DMS 273 treated with DMSO at 0.1 percent for 48 hours (cell line): ENCODE measurements around the gene SAMD8.
A peak's percentile ranks its signal among the peaks of the same experiment; 100 is the strongest.

Experiments used
- DNase-seq: peaks from one replicate; lab custom pipeline; 2025; lab: John Stamatoyannopoulos, UW

Gene SAMD8

DNA sequence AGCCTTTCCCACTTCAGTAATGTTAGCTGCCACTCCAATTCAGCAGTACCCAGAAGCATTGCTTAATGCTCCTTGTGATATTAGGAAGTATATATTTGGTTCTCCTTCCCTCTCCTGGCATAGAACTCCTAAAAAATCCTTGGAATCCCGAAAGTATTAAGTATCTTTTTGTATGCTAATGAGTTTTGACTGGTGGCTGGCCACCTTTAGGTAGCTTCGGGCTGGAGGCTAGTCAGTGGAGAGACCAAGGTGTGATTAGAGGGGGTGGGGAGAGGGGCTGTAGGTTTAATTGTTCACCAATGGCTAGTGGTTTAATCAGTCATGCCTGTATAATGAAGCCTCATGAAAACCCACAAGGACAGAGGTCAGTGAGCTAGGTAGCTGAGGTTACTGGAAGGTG is 112.1 kb downstream of the SAMD8 start:
- no peak for DNase-seq

DNA sequence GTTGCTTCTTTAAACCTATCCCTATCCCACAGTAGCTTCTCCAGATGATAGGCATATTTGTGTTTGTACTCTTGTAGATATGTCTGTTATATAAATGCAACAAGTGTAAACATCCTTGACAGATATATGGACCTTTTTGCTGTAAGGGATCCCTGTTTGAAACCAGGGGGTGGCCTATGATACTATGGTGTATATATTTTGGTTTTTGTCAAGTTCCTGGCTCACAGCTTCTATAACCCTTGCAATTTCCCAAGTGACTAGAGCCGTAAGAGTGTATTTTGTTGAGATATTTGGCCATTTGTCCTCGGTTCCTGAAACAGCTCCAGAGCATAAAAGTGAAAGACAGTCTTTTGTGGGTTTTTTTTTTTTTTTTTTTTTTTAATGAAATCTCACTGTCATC is 114.6 kb downstream of the SAMD8 start:
- DNase-seq = no peak

- DNase-seq = no peak
Observed at GRCh38 chr10:75226656-75227055, 115.2 kb downstream of the SAMD8 start.

DNA sequence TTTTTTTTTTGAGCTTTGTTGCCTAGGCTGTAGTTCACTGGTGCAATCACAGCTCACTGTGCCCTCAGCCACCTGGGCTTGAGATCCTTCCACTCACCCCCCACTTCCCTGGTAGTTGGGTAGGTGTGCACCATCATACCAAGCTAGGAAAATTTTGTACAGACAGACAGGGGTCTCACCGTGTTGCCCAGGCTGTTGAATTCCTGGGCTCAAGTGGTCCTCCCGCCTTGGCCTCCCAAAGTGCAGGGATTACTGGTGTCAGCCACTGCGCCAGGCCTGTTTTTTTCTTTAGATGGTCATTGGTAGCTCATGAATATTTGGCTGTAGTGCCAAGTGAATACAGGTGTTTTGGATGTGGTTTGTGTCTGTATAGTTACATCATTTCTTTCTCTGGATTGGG is 116.8 kb downstream of the SAMD8 start:
- no peak for DNase-seq

DNA sequence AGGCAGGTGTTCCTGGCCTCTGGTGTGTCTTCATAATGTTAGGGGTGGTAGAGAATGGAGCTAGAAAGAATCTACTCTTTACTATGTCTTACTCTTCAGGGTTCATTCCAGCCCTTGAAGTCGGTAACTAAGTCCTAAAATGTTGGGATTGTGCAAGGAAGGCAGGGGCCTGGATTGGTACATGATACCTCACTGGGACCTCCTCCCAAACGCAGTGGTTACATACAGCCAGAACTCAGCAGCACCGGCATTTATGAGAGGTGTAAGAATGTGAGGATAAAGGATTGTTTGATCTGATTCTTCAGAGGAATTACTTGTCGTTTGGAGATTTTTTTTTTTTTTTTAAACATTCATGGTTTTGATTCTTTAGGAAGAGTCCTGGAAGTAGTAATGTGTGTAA is 117.4 kb downstream of the SAMD8 start:
- DNase-seq = no peak

DNA sequence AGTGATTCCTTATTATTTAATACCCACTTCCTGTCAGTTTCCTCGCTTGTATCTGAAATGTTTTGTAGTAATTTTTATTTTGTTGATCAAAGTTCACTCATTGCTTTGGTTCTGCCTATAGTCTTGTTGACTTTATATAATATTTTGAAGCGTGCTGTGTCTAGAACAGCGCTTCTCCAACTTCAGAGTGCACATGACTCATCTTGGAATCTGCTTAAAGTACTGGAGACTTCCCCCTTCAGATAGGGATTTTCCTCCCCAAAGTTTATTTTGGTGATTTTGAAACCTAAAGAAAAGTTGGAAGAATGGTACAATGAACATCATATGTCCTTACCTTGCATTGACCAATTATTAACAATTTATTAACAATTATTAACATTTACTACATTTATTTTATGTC is 118.5 kb downstream of the SAMD8 start:
- no peak for DNase-seq

DNA sequence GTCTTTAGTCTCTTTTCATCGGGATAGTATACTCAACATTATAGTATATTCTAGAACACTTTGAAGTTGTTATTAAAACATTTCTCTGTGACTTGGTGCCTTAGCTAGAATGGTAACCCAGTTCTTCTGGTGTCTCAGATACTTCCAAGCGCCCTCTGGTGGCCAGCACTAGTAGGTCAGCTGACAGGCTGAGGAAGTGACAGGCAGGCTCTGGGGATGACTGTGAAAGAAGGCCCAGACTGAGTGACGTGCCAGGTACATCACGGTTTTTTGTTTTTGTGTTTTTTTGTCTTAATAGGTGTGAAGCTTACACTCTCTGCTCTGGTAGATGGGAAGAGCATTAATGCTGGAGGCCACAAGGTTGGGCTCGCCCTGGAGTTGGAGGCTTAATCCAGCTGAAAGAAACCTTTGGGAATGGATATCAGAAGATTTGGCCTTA is 119.2 kb downstream of the SAMD8 start:
- peak; percentile 14 for DNase-seq
